GM12891 (cell line): ENCODE results near the gene SYT1.

Experiments
- POLR2A ChIP-seq: IDR thresholded peaks from 2 replicates; pipeline ENCODE4 v1.6.1; 2011; ENCODE audit warnings: low read depth, low read length, control low read depth
- POLR2AphosphoS5 ChIP-seq: IDR thresholded peaks from 2 replicates; pipeline ENCODE4 v1.6.1; 2011; ENCODE audit warnings: low read depth, low read length, control low read depth
- SPI1 ChIP-seq: IDR thresholded peaks from 2 replicates; pipeline ENCODE4 v1.6.1; 2011; ENCODE audit warnings: low read depth, low read length, control low read depth
- TAF1 ChIP-seq: IDR thresholded peaks from 2 replicates; pipeline ENCODE4 v1.6.1; 2011; ENCODE audit warnings: low read depth, low read length, control low read depth

GRCh38 chr12:79486154-79486553 is 621.6 kb downstream of the SYT1 start:
- TF ChIP-seq POLR2A: no peak
- TF ChIP-seq SPI1: no peak
- TF ChIP-seq POLR2AphosphoS5: no peak
- TF ChIP-seq TAF1: no peak
